IPS-18a (cell line): ENCODE data around the gene ENOSF1.
"Not testable (repeated sequence)": the region's sequence is repeated elsewhere in the genome, so short reads cannot be mapped to it uniquely, and the experiment has no call there.

Experiments used
- H3K27ac ChIP-seq: one replicate; pipeline ENCODE4 v1.5.1; 2013; ENCODE audit warnings: low read length
- H3K27me3 ChIP-seq: one replicate; pipeline ENCODE4 v1.6.1; 2013; ENCODE audit warnings: mild to moderate bottlenecking, low read length; ENCODE audit not compliant: control insufficient read depth, insufficient read depth
- H3K36me3 ChIP-seq: one replicate; pipeline ENCODE4 v1.6.1; 2013; ENCODE audit warnings: low read depth, low read length; ENCODE audit not compliant: control insufficient read depth
- H3K4me1 ChIP-seq: one replicate; pipeline ENCODE4 v1.6.1; 2013; ENCODE audit warnings: low read depth, low read length; ENCODE audit not compliant: control insufficient read depth
- H3K4me3 ChIP-seq: one replicate; pipeline ENCODE4 v1.5.1; 2013; ENCODE audit warnings: low read length
- H3K9ac ChIP-seq: one replicate; pipeline ENCODE4 v1.6.1; 2013; ENCODE audit warnings: mild to moderate bottlenecking, low read length, moderate library complexity
- H3K9me3 ChIP-seq: one replicate; pipeline ENCODE4 v1.6.1; 2013; ENCODE audit warnings: low read depth, low read length; ENCODE audit not compliant: control insufficient read depth

ENOSF1 gene, protein sequence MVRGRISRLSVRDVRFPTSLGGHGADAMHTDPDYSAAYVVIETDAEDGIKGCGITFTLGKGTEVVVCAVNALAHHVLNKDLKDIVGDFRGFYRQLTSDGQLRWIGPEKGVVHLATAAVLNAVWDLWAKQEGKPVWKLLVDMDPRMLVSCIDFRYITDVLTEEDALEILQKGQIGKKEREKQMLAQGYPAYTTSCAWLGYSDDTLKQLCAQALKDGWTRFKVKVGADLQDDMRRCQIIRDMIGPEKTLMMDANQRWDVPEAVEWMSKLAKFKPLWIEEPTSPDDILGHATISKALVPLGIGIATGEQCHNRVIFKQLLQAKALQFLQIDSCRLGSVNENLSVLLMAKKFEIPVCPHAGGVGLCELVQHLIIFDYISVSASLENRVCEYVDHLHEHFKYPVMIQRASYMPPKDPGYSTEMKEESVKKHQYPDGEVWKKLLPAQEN

DNA sequence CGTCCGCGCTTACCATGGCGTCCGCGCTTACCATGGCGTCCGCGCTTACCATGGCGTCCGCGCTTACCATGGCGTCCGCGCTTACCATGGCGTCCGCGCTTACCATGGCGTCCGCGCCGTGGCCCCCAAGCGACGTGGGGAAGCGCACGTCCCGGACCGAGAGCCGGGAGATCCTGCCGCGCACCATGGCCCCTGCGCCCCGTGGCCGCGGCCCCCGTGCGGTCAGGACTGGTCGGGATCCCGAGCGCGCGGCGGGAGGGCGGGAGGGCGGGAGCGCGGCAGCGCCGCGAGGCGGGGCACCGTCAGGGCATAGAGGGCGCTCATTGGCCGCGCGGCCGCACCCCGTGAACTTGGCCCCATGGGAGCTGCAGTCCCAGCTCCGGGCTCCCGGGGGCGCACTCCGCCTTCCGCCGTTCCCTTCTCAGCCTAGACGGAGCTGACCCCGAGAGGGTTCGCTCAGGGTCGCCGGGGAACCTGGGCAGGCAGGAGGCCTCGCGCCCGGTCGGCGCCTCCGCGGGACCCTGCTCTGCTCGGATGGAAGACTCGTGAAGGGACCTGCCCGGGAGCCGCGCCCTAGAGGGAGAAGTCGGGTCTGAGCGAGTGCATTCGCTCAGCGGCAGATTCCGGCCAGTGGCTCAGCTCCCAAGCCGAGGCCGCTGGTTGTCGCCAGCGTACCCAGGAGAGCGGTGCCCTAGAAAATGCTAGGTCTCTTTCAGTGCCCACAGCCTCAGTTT lies at the start of gene ENOSF1:
Gene ENOSF1, minus strand, starts transcription at position 230 of the 734 bp plus-strand sequence. Its CDS starts 43 bp downstream, at position 187.
- peaks cover 6% of the 10 kb centered on the region for H3K4me1 ChIP-seq
- H3K9ac ChIP-seq = peak within 1 kb of the TSS; percentile 81
- H3K36me3 ChIP-seq = no peaks in the 10 kb centered on the region
- H3K4me3 ChIP-seq = peak within 1 kb of the TSS; percentile 92
- no peak within 1 kb of the TSS for H3K27ac ChIP-seq
- peaks cover 6% of the 10 kb centered on the region for H3K27me3 ChIP-seq
- no peaks in the 10 kb centered on the region for H3K9me3 ChIP-seq

DNA sequence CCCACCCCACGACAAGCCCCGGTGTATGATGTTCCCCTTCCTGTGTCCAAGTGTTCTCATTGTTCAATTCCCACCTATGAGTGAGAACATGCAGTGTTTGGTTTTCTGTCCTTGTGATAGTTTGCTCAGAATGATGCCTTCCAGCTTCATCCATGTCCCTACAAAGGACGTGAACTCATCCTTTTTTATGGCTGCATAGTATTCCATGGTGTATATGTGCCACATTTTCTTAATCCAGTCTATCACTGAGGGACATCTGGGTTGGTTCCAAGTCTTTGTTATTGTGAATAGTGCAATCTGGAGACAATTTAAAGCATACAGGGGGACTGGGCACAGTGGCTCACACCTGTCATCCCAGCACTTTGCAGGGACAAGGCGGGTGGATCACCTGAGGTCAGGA lies 47.4 kb upstream of the ENOSF1 start:
- not testable (repeated sequence) for H3K36me3 ChIP-seq, H3K9ac ChIP-seq, H3K4me1 ChIP-seq, H3K4me3 ChIP-seq, H3K9me3 ChIP-seq, H3K27me3 ChIP-seq, H3K27ac ChIP-seq

DNA sequence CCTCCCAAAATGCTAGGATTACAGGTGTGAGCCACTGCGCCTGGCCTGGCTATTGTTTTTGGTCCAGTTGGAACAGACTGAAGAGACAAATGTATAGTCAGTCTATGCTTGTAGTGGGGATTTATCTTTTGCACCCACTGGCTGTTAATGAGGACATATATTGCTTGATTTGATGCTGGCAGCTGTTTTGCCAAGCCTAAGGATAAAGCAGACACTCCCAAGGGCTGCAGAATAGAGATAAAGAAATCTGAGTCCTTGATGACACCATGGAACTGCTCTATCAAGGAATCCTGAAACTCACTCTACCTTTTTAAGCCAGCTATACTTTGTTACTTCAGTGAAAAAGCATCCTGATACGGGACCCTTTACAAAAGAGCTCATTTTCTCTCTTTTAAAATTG lies 43.1 kb upstream of the ENOSF1 start:
- Histone ChIP-seq H3K4me1 (no peaks in the 10 kb centered on the region), H3K27ac (no peak overlapping the region), H3K27me3 (no peaks in the 10 kb centered on the region), H3K36me3 (peaks cover 16% of the 10 kb centered on the region), H3K9ac (no peak overlapping the region), H3K9me3 (no peaks in the 10 kb centered on the region), H3K4me3 (no peak overlapping the region)

DNA sequence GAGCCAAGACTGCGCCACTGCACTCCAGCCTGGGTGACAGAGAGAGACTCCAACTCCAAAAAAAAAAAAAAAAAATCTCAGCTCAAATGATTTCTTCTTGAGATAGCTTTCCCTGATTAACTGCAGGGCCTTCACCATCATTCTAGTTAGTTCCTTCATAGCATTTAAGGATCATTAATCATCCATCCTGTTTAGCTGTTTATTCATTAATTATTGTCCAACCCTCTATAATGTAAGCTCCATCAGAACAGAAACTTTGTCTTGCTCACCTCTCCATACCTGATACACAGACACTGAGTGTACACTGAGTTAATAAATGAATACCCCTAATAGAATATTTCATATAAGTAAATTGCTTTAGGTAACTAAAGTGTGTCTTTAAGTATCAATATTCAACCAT lies 42.2 kb upstream of the ENOSF1 start:
- no peak overlapping the region for H3K4me3 ChIP-seq
- H3K36me3 ChIP-seq = peaks cover 19% of the 10 kb centered on the region
- no peak overlapping the region for H3K27ac ChIP-seq
- no peak overlapping the region for H3K9ac ChIP-seq
- H3K9me3 ChIP-seq = no peaks in the 10 kb centered on the region
- no peaks in the 10 kb centered on the region for H3K27me3 ChIP-seq
- H3K4me1 ChIP-seq = no peaks in the 10 kb centered on the region

DNA sequence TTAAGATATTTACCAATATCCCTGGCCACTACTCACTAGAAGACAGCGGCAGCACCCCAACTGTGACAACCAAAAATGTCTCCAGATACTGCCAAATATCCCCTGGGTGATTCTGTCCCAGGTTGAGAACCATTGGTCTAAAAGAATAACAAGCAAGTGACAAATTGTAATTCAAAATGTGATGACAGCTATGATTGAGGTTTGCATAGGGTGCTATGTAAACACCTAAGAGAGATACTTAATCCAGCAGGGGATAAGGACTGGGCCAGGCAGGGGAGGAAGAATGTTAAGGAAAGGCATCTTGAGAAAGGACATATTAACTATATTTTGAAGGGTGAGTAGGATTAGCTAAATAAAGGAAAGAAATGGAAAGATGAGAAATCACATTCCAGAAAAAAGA lies 38.0 kb upstream of the ENOSF1 start:
- H3K4me3 ChIP-seq = no peak overlapping the region
- no peaks in the 10 kb centered on the region for H3K9me3 ChIP-seq
- H3K4me1 ChIP-seq = no peaks in the 10 kb centered on the region
- H3K27me3 ChIP-seq = no peaks in the 10 kb centered on the region
- peaks cover 34% of the 10 kb centered on the region for H3K36me3 ChIP-seq
- H3K27ac ChIP-seq = no peak overlapping the region
- H3K9ac ChIP-seq = no peak overlapping the region

DNA sequence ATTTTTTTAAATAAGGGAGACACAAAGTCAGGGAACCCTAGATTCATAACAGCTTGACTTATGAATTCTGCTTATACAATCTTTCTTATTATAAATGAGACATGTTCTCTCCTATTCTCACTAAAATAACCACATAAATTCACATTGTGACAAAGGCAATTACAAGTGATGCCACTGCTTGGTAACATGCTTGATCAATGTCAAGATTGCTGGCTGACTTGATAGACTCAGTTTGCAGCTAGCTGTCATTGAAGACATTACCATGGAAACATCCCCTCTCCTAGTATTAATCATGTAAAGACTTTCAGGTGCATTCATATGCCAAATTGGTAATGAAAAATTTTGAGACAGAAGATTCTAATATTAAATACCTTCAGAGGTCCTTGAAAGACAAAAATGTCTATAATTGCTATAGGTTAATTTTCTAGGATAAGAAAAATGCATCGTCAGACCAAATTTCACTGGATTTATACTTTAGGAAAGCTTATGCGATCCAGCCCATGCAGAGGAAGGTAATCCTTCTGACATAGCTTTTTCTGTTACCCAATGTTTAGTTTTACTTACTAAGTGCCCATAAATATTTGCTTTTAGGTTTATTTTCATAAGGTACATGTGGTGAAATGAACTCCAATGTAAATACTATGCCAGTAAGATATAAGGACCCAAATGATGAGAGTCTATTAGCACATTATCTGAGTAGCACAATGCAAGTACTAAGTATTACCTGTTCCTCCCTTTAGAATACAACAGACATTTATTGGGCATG lies 32.6 kb upstream of the ENOSF1 start:
- Histone ChIP-seq H3K27ac (no peak overlapping the region), H3K9me3 (no peaks in the 10 kb centered on the region), H3K4me3 (no peak overlapping the region), H3K36me3 (peaks cover 46% of the 10 kb centered on the region), H3K9ac (no peak overlapping the region), H3K27me3 (no peaks in the 10 kb centered on the region), H3K4me1 (no peaks in the 10 kb centered on the region)

DNA sequence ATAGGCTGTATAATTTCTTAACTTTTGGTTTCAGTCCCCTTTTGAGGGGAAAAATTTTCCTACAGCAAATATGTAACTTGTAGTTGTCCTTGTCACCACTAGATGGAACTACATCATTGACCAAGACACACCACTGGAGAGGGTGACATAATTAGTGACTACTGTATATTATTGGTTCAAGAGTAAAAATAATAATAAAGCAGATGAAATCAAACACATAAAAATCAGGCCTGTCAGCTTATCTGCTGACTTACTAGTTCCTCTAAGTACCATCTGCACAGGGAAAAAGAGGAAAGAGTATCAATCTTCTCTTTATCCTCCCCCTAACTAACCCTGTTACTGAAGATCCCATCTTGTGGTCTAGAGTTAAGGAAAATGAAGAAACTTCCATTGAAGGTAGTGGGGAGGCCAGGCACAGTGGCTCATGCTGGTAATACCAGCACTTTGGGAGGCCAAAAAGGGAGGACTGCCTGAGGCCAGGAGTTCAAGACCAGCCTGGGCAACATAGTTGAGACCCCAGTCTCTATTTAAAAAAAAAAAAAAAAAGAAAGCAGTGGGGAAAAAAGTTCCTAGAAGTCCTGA lies 29.6 kb upstream of the ENOSF1 start:
- Histone ChIP-seq H3K4me3 (no peak overlapping the region), H3K9ac (no peak overlapping the region)

DNA sequence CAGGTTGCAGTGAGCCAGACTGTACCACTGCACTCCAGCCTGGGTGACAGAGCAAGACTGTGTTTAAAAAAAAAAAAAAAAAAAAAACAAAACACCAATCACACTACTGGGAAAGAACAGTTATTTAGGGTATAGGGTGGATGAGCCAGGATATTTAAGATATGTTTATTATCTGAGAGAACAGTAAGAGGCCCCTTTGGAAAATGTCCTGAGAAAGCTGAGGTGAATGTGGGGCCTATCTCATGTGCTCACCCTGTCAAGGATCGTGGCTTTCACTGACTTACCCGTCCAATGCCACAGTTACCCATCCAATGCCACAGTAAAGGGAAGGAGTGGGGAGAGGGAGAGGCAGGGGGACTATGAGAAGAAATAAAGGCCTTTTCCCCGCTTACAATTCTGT lies 19.9 kb upstream of the ENOSF1 start:
- H3K27ac ChIP-seq = no peak overlapping the region
- no peaks in the 10 kb centered on the region for H3K9me3 ChIP-seq
- peaks cover 26% of the 10 kb centered on the region for H3K36me3 ChIP-seq
- H3K4me3 ChIP-seq = no peak overlapping the region
- no peaks in the 10 kb centered on the region for H3K4me1 ChIP-seq
- H3K27me3 ChIP-seq = no peaks in the 10 kb centered on the region
- no peak overlapping the region for H3K9ac ChIP-seq

More for the DNA sequence above, 29.6 kb upstream of the ENOSF1 start:
- H3K27me3 ChIP-seq = no peaks in the 10 kb centered on the region
- no peaks in the 10 kb centered on the region for H3K9me3 ChIP-seq
- no peak overlapping the region for H3K27ac ChIP-seq
- no peaks in the 10 kb centered on the region for H3K4me1 ChIP-seq
- H3K36me3 ChIP-seq = peaks cover 53% of the 10 kb centered on the region

DNA sequence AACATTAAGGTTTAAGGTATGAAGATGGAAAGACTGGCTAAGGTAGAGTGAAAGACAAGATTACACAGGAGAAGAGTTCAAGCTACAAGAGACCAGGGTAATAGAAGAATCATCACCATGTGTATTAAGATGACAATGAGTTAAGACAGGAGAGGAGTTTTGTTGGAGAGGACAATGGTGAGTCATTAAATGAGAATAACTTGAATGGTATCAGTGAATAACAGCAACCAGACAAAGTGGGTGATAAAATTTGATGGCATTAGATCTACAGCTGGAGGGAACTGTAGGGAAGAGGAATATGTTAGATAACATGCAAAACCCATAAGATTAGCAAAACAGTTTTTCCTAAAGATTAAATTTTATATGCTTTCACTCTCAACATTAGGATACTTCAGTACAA lies 18.8 kb upstream of the ENOSF1 start:
- no peak overlapping the region for H3K9ac ChIP-seq
- no peaks in the 10 kb centered on the region for H3K4me1 ChIP-seq
- no peak overlapping the region for H3K27ac ChIP-seq

DNA sequence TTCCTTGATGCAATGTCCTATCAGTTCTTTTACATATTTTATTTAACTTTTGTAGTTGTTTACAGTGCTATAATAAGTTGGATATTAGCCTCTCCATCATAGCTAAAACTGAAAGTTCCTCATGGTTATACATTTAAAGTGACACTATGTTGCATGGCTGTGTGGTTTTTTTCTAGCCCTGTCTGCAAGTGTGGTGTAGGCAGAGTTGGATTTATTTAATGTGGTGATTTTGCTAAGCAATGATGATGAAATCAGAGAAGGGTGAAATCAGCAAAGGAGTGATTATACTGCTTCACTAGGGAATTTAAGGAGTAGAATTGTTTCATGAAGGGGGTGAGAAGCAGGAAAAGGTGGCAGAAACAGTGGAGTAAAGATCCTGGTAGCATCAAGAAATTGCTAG lies 18.3 kb upstream of the ENOSF1 start:
- Histone ChIP-seq H3K27me3 (no peaks in the 10 kb centered on the region), H3K4me1 (no peaks in the 10 kb centered on the region), H3K27ac (no peak overlapping the region), H3K9me3 (no peaks in the 10 kb centered on the region), H3K36me3 (peaks cover 10% of the 10 kb centered on the region), H3K9ac (no peak overlapping the region), H3K4me3 (no peak overlapping the region)

More for the DNA sequence above, 18.8 kb upstream of the ENOSF1 start:
- H3K4me3 ChIP-seq = no peak overlapping the region
- no peaks in the 10 kb centered on the region for H3K9me3 ChIP-seq
- no peaks in the 10 kb centered on the region for H3K27me3 ChIP-seq
- peaks cover 15% of the 10 kb centered on the region for H3K36me3 ChIP-seq

DNA sequence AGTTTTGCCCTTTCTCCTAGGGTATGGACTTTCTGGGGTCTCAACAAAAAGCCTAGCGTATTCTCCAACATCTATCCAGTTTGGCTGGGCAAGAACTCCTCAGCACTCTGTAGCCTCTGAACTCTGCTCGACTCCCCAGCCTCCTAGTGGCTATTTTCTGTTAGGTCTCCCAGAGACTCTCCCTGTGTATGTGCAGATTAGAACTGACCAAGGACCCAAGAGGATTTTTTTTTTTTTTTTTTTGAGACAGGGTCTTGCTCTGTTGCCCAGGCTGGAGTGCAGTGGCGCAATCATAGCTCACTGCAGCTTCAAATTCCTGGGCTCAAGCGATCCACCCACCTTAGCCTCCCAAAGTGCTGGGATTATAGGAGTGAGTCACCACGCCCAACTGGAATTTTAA lies 17.7 kb upstream of the ENOSF1 start:
- not testable (repeated sequence) for H3K27me3 ChIP-seq, H3K9ac ChIP-seq, H3K36me3 ChIP-seq, H3K27ac ChIP-seq, H3K9me3 ChIP-seq, H3K4me3 ChIP-seq, H3K4me1 ChIP-seq
